GM19193 (cell line): ENCODE measurements around the gene GYPC.

Experiments used
- POLR2A ChIP-seq: IDR thresholded peaks from 4 replicates; pipeline ENCODE4 v1.6.1; 2011; ENCODE audit not compliant: insufficient read depth, insufficient read length; ENCODE audit errors: extremely low read depth

GYPC gene

GRCh38 chr2:126704434-126705160, 48.6 kb downstream of the GYPC start:
- TF ChIP-seq POLR2A, result no peak

DNA sequence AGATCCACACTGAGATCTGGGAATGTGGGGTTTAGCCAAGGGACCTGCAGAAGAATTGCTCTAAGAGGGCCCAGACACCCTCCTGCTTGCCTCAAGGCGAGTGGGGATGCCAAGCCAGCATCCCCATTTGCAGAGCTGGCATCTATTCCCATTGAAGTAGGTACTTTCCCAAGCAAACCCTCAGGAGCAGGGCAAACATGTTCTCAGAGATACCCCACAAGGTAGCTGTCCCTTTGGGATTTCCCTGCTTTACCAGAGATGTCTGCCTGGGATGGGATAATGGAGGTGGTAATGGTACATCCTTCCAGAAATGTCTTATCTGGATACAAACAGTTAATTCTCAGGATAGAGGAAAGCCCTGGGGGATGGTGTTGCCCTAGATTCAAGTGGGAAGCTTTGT, 51.2 kb downstream of the GYPC start:
- TF ChIP-seq POLR2A, result no peak

GRCh38 chr2:126707941-126708340, 52.0 kb downstream of the GYPC start:
- no peak for TF ChIP-seq POLR2A

DNA sequence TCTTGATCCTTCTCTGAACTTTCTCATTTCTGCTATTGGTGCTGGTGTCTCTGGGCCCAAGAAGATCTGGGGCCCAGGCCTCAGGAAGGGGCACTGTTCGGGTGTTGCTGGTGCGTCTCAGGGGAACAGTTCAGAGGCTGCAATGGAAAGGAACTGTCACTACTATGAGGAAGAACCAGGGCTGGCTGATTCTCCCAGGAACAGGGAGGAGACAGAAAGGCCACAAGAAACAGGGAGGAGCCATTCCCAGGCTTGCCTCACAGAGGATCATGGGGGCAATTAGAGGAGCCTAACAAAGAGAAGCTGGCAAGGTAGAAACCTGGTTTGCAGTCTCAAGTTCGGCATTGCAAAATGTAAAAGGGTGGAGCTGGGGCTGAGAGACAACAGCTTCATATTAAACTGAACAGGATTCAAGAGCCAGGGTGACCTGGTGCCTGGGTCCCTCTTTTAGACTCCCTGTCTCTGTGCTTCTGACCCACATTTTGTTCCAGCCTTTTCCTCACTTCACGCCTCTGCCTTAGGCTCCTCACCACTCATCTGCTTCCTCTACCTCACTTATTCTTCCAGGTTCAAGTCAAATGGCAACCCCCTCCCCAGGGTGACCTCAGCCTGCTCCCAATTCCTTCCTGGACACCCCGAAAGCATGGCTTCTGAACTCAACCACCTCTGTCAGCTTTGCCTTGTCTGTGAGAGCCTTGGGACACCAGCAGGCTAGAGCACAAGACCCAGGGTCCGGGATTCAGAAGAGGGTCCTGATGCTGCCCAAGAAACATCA, 58.4 kb downstream of the GYPC start:
- TF ChIP-seq POLR2A, result no peak

GRCh38 chr2:126715111-126715510, 59.2 kb downstream of the GYPC start:
- TF ChIP-seq POLR2A, result no peak

DNA sequence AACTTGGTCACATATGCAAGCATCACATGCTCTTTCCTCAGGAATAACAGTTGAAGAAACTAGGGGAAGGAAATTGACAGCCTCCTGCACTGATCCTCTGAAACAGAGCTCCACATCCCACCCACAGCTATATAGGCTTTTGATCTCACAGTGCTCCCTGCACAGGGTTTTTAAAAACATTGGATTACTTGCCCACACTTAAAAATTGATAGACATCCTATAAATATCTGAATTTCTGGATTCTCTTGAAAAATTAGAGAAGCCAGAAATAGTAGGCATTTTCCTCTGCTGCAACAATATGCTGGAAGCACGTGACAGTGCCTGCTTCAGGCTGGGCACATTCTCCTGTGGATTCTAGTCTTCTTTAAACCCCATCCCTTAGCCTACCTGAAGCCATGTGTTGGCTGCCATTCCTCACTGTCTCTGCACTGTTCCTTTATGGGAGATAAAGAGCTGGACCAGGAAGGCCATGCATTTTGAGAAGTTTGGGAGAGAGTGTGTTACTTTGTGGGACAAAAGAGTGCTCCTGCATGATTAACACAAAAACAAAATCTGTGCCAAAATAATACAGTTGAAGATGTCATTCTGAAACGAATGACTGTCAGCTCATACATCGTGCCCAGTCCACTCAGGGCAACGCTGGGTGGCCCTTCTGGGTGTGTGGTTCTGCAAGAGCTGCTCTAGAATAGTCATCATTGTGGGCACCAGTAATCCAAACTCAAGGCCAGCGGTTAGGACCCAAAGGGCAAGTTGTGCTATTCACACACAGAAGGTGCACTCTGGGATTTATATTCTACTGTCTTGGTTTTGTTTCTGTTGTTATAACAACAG, 59.8 kb downstream of the GYPC start:
- TF ChIP-seq POLR2A, result no peak

DNA sequence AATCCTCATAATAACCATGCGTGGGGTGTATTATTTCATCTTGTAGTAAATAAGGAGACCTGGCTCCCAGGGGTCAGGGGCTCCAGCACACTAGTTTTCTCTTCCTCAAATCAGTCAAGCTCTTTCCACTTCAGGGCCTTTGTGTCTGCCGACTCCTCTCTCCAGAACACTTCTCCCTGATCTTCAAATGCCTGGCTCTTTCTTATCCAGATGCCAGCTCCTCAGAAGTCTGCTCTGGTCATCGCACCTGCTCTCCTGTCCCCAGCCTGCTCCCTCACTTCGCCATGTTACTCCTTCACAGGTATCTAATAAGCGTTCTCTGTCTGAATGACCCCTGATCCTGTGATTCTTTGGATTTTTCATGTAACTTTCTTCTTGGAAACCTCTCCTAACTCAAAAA, 62.0 kb downstream of the GYPC start:
- TF ChIP-seq POLR2A, result no peak

GRCh38 chr2:126719191-126719832, 63.4 kb downstream of the GYPC start:
- TF ChIP-seq POLR2A, result no peak

- TF ChIP-seq POLR2A, result no peak
These were observed 63.9 kb downstream of the GYPC start for GRCh38 chr2:126719833-126720351.

DNA sequence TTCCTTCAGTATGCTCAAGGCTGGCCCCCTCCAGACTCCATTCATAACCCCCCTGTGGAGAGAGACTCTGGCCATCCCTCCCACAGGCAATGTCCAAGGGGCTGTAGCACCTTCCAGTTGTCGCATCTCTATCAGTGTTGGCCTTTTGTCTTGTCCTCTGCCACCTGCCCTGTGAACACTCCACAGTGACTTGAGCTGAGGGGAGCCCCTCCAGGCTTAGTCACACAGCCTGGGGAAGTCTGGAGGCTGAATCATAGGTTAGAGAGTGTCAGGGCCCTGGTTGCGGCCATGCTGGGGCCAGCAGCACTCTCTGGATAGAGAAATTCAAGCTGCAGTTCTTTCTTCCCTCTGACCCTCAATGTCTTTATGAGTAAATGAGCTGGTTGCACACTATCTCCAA, 64.7 kb downstream of the GYPC start:
- no peak for TF ChIP-seq POLR2A

DNA sequence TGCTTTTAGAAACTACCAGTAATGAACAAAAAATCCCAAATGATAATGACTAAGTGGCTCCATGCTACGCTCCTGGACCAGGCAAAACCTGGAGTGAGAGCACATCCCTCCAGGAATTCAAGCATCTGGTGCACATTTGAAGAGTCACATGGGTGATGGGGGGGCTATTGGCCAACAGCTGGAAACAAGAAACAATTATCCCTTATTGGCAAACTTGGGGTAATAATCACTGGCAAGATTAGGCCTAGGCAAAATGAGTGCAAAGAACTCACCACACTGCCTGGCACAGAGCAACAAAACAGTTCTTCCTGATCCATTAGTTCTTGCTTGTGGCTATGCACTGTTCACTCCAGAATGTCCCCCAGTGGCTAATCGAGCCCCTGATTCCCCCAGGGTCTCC, 66.1 kb downstream of the GYPC start:
- TF ChIP-seq POLR2A, result no peak

DNA sequence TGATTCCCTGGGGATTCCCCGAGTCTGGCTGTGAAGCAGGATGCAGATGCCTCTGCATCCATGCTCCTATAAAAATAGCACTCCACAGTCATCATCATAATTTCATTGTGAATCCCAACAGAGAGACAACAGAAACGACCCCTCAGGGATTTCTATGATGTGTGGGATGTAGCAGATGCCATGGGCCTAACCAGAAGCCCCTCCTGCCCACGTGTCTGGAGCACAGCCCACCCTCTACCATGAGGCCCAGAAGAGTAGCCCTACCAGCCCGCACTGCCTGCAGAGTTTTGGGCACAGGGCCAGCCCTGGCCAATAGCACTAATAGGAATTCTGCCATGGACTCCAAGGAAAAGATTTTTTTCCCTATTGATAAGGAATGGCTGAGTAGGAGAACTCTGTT, 66.6 kb downstream of the GYPC start:
- TF ChIP-seq POLR2A, result no peak

DNA sequence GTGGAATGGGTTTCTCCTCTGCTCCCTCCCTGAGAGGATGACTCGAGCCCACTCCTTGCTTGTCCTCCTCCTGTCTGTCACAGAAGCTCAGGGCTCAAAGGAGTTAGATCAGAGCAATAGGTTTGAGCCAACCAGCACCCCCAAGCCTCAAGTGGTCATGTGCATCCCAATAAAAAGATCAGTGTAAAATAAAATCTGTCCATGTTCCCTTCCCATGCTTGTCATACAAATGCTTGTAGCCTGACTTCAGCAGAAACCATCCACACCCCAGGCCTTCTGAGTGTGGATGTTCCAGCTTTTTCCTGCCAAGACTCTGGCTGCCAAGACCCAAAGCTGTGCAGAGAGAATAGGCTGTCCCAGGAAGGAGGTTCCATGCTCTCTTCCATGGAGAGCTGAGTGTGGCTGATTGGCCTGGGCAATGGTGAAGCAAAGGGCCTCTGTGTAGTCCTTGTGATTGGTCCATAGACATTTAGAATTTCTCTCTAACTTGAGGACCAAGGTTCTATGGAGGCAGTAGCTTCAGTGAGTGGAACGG, 67.4 kb downstream of the GYPC start:
- TF ChIP-seq POLR2A, result no peak

DNA sequence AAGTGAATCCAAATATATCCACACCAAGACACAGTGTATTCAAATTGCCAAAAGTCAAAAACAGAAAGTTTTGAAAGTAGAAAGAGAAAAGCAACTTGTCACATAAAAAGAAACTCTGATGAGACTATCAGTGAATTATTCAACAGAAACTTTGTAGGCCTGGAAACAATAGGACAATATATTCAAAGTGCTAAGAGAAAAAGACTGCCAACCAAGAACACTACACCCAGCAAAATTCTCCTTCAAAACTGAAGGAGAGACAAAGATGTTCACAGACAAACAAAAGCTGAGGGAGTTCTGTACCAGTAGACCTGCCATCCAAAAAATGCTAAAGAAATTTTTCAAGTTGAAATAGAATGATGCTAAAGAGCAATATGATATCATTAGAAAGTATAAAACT, 69.6 kb downstream of the GYPC start:
- TF ChIP-seq POLR2A, result no peak

DNA sequence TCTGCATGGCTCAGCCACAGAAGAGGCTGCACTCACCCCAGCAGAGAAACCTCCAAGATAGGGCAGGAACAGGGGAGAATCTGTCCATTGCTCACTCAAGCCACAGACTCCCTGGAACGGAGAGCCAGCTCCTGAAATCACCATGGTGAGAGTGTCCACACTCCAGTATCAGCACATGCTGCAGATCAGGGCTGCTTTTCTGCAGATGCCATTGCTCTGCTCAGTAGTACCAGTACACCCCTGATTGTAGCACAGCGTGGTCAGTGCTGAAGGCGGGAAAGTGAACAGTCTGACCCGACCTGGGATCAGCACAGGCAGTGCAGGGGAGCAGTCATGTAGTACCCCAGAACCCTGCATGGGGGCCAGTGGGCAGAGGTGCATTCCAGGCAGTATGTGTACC, 73.9 kb downstream of the GYPC start:
- no peak for TF ChIP-seq POLR2A

DNA sequence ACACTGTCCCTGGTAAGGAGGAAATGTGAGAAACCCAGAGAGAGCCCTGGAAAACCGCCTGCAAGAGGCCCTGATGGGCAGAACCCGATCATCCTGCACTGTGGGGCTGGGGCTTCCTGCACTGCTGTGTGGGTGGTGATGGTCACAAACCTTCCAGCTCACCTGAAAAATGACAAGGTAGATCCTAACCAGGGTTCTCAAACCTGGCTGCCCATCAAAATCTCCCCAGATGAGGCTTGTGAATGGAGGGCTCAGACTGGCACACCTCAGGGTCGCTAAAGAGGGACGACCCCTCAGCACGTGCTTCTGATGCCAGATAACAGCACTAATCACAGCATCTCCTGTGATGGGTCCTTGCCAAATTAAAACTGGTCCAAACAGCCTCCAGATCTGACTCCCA, 74.7 kb downstream of the GYPC start:
- no peak for TF ChIP-seq POLR2A
